Measurements from ENCODE around the gene OPA3. TPM values are rescaled to one million over a fixed set of nuclear protein-coding genes. Genes with fewer than 3 reads are reported as not detected.

Gene OPA3
- total RNA-seq, 1 donor from 2014 or later = 10.5 TPM

DNA sequence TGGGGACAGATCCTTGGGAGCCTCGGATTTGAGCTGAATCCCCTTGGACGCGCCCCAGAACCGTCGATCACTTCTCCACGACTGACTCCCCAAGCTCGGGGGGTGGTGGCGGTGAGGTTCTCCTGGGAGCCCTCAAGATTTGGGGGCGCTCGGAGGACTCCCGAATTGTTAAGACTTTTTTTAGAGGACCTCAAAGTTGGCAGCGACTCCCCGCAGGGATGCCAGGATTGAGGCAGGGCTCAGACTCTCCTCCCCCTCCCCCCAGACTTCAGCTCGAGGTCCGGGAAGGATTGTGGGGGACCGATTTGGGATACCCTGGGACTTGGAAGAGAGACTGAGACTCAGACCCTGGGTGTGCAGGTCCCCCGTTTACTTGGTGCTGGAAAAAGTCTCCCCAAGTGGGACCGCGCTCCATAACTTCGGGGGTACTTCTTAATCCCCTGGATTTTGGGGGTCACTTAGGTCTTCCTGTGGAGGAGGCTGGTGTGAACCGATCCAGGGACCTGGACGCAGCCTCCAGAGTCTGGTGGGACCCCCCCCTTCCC is 76.7 kb downstream of the OPA3 start:
- TF ChIP-seq, protein P1, sequence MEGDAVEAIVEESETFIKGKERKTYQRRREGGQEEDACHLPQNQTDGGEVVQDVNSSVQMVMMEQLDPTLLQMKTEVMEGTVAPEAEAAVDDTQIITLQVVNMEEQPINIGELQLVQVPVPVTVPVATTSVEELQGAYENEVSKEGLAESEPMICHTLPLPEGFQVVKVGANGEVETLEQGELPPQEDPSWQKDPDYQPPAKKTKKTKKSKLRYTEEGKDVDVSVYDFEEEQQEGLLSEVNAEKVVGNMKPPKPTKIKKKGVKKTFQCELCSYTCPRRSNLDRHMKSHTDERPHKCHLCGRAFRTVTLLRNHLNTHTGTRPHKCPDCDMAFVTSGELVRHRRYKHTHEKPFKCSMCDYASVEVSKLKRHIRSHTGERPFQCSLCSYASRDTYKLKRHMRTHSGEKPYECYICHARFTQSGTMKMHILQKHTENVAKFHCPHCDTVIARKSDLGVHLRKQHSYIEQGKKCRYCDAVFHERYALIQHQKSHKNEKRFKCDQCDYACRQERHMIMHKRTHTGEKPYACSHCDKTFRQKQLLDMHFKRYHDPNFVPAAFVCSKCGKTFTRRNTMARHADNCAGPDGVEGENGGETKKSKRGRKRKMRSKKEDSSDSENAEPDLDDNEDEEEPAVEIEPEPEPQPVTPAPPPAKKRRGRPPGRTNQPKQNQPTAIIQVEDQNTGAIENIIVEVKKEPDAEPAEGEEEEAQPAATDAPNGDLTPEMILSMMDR (IDR thresholded peaks at IDR 0.05; ENCODE audit: partially characterized antibody, unreplicated experiment) = no peak
- Mint-ChIP-seq H3K27ac (ENCODE audit: unreplicated experiment) (peak overlapping the region; percentile 33), H3K4me3 (ENCODE audit: unreplicated experiment) (peak overlapping the region; percentile 98), H3K4me1 (ENCODE audit: low read depth, unreplicated experiment) (no peaks in the 10 kb centered on the region), H3K36me3 (ENCODE audit: unreplicated experiment) (no peaks in the 10 kb centered on the region), H3K9me3 (ENCODE audit: unreplicated experiment) (peaks cover 4% of the 10 kb centered on the region), H3K27me3 (ENCODE audit: unreplicated experiment) (peaks cover 8% of the 10 kb centered on the region)
- DNase-seq = no peak

DNA sequence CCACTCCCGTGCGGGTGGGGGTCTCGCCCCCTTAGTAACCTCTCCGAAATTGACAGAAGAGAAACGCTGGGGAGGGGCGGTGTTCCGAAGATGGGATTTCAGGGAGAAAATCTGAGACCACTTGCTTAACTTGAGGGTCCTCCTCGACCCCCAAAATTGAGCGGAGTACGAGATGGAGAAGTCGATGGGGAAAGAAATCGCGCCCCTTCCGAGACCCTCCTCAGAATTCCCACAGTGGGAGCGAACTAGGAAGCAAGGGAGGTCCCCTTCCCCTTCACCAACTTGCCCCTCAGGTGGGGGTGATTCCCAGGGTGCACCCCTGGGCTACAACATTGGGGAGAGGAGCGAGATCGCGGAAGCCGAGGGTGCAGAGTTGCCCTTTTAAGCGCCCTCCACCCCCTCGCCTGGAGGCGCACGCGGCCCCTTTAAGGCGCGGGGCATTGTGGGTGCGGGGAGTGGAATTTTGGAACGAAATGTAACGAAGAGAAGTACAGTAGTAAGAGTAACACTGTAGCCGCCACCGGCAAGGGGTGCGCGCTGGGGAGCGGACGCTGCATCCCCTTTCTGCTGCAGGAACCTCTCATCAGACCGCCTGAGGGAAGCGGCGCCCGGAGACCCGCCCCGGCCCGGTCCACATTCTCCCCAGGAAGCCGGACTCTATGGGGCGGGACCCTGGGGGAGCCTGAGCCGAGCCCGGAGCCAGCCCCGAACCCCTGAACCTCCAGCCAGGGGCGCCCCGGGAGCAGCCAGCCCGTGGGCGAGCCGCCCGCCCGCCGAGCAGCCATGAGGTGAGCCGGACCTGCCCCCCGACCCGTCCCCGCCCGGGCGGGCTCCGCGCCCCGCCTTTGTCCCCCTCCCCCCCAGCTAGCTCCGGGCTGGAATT is 77.4 kb downstream of the OPA3 start, which contains the start of gene VASP:
Gene VASP (plus strand): TSS at position 491 of the 883 bp plus-strand sequence. CDS start 293 bp downstream, at position 784.
- Mint-ChIP-seq H3K27me3 (ENCODE audit: unreplicated experiment) (peaks cover 8% of the 10 kb centered on the region), H3K4me3 (ENCODE audit: unreplicated experiment) (peak within 1 kb of the TSS; percentile 98)
- TF ChIP-seq, protein P1 (IDR thresholded peaks at IDR 0.05; ENCODE audit: partially characterized antibody, unreplicated experiment) = no peak

GRCh38 chr19:45506246-45506988 is 78.2 kb downstream of the OPA3 start:
- Mint-ChIP-seq H3K4me3 (ENCODE audit: unreplicated experiment) (peak overlapping the region; percentile 96), H3K4me1 (ENCODE audit: low read depth, unreplicated experiment) (no peaks in the 10 kb centered on the region), H3K27ac (ENCODE audit: unreplicated experiment) (peak overlapping the region; percentile 88), H3K27me3 (ENCODE audit: unreplicated experiment) (peaks cover 8% of the 10 kb centered on the region), H3K9me3 (ENCODE audit: unreplicated experiment) (peaks cover 4% of the 10 kb centered on the region), H3K36me3 (ENCODE audit: unreplicated experiment) (no peaks in the 10 kb centered on the region)
- TF ChIP-seq, protein P1 (IDR thresholded peaks at IDR 0.05; ENCODE audit: partially characterized antibody, unreplicated experiment) = no peak
- peak; percentile 96 for DNase-seq

More for the DNA sequence above, 77.4 kb downstream of the OPA3 start, which contains the start of gene VASP:
- DNase-seq = peak; percentile 85
- Mint-ChIP-seq H3K9me3 (ENCODE audit: unreplicated experiment) (peaks cover 4% of the 10 kb centered on the region), H3K27ac (ENCODE audit: unreplicated experiment) (peak within 1 kb of the TSS; percentile 88), H3K36me3 (ENCODE audit: unreplicated experiment) (no peaks in the 10 kb centered on the region), H3K4me1 (ENCODE audit: low read depth, unreplicated experiment) (no peaks in the 10 kb centered on the region)

GRCh38 chr19:45505996-45506245 is 78.7 kb downstream of the OPA3 start:
- Mint-ChIP-seq H3K4me3 (ENCODE audit: unreplicated experiment) (peak overlapping the region; percentile 59), H3K27me3 (ENCODE audit: unreplicated experiment) (peaks cover 8% of the 10 kb centered on the region), H3K4me1 (ENCODE audit: low read depth, unreplicated experiment) (no peaks in the 10 kb centered on the region), H3K27ac (ENCODE audit: unreplicated experiment) (no peak overlapping the region), H3K36me3 (ENCODE audit: unreplicated experiment) (no peaks in the 10 kb centered on the region), H3K9me3 (ENCODE audit: unreplicated experiment) (peaks cover 4% of the 10 kb centered on the region)
- DNase-seq = no peak
- TF ChIP-seq, protein P1 (IDR thresholded peaks at IDR 0.05; ENCODE audit: partially characterized antibody, unreplicated experiment) = no peak
